Heart left ventricle (tissue), 13 donors: ENCODE results near the gene RAB39B.
"Not testable (repeated sequence)": the region's sequence is repeated elsewhere in the genome, so short reads cannot be mapped to it uniquely, and the experiment has no call there.

Source experiments
- POLR2A ChIP-seq, 2 donors: fragments of 450-650 bp; IDR thresholded peaks; one replicate each; pipeline ENCODE4 v1.6.1; 2017; ENCODE audit warnings: antibody characterized with exemption in 2 of 2, mild to moderate bottlenecking in 2 of 2, moderate library complexity in 2 of 2
- TF ChIP-seq, protein P1 (sequence below), 12 donors: fragments of 200-600 bp; sonication (generic) in 4 of 12; IDR thresholded peaks; one replicate each; pipeline versions ENCODE4 v1.5.0 to v1.8.0; 2018 to 2022; ENCODE audit warnings: antibody characterized with exemption in 12 of 12, mild to moderate bottlenecking in 5 of 12
- donor health status: ischemic (EF 13 %, LVEDD 7.1; RV severe dilation, severe dysfunction).
- donor health status: DM: no; HTN: yes; CAD: no.
- donor health status: DM: no; HTN: no; CAD: no.
- donor health status: ischemic (EF 25% LVEDD 6.9; RV normal size, moderate dysfunction).
- donor health status: ischemic (EF 25% LVEDD 5.7; RV mildly dilated, moderate dysfunction).
- donor health status: ischemic (EF 35%, LVEDD 5.7; RV mildly dilated, moderate dysfunction).
- donor health status: nonischemic (EF 11% LVEDD 7.7; RV severe dilation, severe dysfunction).
- donor health status: DM: yes; HTN: yes; CAD: no.
- donor health status: PGD.
- donor health status: ischemic (EF 29% LVEDD 5.4; RV normal size, mild dysfunction).
- donor health status: nonischemic (EF 23%, LVEDD 6.1; RV moderate dilation, normal function).

DNA sequence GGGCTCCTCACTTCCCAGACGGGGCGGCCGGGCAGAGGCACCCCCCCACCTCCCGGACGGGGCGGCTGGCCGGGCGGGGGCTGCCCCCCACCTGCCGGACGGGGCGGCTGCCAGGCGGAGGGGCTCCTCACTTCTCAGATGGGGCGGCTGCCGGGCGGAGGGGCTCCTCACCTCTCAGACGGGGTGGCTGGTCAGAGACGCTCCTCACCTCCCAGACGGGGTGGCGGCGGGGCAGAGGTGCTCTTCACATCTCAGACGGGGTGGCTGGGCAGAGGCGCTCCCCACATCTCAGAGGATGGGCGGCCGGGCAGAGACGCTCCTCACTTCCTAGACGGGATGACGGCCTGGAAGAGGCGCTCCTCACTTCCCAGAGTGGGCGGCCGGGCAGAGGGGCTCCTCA lies 40.5 kb downstream of the RAB39B start:
- TF ChIP-seq, protein P1, sequence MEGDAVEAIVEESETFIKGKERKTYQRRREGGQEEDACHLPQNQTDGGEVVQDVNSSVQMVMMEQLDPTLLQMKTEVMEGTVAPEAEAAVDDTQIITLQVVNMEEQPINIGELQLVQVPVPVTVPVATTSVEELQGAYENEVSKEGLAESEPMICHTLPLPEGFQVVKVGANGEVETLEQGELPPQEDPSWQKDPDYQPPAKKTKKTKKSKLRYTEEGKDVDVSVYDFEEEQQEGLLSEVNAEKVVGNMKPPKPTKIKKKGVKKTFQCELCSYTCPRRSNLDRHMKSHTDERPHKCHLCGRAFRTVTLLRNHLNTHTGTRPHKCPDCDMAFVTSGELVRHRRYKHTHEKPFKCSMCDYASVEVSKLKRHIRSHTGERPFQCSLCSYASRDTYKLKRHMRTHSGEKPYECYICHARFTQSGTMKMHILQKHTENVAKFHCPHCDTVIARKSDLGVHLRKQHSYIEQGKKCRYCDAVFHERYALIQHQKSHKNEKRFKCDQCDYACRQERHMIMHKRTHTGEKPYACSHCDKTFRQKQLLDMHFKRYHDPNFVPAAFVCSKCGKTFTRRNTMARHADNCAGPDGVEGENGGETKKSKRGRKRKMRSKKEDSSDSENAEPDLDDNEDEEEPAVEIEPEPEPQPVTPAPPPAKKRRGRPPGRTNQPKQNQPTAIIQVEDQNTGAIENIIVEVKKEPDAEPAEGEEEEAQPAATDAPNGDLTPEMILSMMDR (IDR thresholded peaks at IDR 0.05): not testable (repeated sequence)
- not testable (repeated sequence) for TF ChIP-seq POLR2A (IDR thresholded peaks at IDR 0.05)
